HG03103 (cell line): ENCODE measurements around the gene PSRC1.
"Not testable (repeated sequence)": the region's sequence is repeated elsewhere in the genome, so short reads cannot be mapped to it uniquely, and the experiment has no call there.

Source experiments
- ATAC-seq: cut with Tn5 transposase; IDR thresholded peaks from one replicate; pipeline ENCODE4 v1.9.1; 2021; ENCODE audit warnings: low read depth; ENCODE audit not compliant: unreplicated experiment

The PSRC1 gene

GRCh38 chr1:109282952-109283747 is at the start of gene PSRC1:
TSS of gene PSRC1 (minus strand) at chr1:109283145.
- peak; percentile 84 for ATAC-seq

- no peak for ATAC-seq
Observed at GRCh38 chr1:109331113-109331512, 48.2 kb upstream of the PSRC1 start.

DNA sequence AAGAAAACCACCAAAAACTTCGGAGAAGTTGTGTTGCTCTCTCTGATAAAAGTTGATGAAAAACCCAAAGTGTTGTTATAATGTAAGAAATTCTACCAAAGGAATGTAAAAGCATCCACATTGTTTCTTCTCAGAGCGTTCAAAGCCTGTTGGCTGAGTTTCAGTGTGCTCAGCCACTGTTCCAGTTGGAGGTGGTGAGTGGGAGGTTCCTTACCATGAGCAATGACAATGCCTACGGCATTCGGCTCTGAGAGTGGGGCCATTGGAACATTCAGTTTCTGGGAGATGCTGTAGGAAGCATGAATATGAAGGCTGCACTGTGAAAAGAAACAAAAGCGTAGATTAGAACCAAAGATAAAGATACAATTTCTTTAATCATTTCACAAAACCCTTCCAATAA is 44.3 kb upstream of the PSRC1 start:
- no peak for ATAC-seq

DNA sequence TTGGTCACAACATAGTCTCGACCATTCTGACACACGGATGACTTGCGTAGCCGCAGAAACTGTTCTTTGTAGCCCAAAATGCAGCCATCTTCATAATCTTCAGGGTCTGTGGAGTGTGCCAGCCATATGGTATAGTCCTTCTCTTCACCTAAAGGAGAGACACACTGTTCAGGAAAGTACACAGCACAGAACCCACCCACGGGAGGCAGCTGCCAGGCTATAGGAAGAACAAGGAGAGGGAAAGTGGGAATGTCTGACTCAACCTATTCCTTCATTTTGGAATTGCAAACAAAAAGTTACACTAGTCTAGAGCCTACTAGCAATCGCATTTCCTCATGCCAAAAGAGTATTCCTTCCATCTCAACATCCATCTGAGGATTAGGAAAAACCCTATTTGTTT is 40.0 kb upstream of the PSRC1 start:
- no peak for ATAC-seq

DNA sequence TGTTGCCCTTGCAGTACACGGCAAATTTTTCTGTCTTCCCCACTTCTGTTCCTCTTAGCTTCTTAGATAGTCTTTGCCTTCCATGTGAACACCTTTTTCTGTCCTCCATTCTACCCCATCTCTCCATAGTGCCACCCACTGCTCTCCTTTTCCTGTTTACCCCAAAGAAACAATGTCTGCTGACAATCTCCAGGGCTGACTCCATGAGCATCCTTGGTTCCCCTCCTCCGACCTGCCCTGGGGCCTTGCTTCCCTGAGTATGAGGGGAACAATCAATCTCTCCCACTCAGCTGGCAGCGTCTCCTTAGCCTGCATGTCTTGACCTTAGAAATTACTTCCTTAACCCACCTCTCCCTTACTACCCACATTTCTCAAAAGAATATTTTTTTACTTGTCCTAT is 36.2 kb upstream of the PSRC1 start:
- ATAC-seq, result no peak

GRCh38 chr1:109316506-109316905 is 33.6 kb upstream of the PSRC1 start:
- ATAC-seq, result no peak

DNA sequence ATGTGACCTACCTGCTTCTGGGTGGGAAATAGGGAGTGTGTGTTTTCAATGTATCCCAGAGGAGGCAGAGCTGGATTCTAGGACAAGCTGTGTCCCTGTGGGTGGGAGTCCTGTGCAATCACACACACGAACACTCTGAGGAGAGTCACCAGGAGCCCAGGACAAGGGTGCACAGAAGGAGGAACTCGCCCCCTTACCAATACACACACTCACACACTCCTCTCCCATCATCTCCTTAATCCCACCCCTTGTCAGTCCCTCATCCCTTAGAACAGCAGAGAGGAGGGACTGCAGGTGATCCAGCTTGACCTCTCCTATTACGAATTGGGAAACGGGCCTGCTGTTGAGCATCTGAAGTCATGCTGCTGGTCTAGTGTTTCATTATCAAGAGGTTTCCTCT is 32.3 kb upstream of the PSRC1 start:
- ATAC-seq, result no peak

DNA sequence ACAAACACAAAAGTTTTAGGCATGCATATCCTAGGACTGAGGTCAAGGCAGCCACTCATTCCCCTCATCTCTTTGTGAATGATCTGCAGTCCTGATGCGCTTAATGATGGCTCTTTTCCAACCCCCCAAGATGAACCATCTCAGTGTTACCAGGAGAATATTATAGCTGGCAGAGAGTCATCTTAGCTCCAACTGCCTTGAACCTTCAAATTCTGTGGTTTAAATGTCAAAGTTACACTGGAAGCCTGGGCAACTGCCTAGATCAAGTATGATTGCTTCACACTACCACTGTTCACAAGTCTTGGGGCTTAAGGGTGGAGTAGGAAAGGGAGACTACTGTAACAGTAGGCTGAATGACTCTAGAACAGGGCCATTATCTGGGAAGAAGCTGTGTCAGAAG is 31.9 kb upstream of the PSRC1 start:
- ATAC-seq, result no peak

DNA sequence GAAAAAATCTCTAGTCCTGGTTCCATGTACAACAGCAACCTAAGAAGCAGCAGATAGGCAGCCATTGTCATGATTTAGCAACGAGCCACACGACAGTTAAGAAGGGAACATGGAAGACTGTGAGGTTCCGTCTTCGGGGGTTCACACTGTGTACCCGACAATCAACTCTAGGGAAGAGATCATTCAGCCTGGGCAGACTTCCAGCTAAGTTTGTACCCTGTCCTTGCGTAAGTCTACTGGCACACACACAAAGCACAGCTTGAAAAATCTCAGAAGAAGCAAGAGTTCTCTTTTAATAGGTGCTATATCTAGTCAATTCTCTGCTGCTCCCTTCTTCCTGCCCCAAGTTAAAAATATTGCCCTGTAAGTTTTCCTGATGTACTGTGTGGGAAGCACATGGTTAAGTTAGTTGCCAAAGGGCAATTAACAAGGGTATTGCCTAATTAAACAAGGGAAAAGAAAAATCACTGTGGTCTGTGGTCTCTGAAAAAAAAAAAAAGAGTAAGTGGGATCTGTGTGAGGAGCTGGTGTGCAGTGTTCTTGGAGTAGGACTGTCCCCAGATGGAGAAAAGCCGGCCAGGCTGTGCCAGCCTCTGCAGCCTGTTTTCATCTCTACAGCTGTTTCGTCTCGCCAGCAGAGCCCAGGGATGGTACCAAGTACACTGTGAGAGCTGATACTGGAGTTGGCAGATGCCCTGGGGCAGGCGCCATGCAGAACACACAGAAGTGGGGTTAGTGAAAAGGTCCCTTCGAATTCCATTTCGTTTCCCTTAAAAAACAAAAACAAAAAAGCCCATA is 30.2 kb upstream of the PSRC1 start:
- no peak for ATAC-seq

DNA sequence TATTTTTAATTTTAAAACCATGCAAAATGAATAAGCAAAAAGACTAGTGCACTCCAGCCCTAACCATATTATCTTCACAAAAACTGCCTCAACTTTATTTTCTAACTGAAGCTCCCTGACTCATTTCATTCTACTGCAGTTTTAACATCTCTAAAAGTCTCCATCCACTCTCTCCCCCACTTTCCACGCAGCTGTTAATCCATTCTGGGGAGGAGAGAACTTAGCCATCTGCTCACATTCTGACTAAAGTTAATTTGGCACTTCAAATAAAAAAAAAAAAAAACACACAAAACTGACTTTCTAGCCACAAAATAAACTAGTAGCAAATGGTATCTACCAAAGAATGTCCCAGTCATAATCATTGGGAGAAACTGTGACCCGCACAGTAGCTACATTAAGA is 29.3 kb upstream of the PSRC1 start:
- no peak for ATAC-seq

GRCh38 chr1:109309347-109309746 is 26.4 kb upstream of the PSRC1 start:
- no peak for ATAC-seq

DNA sequence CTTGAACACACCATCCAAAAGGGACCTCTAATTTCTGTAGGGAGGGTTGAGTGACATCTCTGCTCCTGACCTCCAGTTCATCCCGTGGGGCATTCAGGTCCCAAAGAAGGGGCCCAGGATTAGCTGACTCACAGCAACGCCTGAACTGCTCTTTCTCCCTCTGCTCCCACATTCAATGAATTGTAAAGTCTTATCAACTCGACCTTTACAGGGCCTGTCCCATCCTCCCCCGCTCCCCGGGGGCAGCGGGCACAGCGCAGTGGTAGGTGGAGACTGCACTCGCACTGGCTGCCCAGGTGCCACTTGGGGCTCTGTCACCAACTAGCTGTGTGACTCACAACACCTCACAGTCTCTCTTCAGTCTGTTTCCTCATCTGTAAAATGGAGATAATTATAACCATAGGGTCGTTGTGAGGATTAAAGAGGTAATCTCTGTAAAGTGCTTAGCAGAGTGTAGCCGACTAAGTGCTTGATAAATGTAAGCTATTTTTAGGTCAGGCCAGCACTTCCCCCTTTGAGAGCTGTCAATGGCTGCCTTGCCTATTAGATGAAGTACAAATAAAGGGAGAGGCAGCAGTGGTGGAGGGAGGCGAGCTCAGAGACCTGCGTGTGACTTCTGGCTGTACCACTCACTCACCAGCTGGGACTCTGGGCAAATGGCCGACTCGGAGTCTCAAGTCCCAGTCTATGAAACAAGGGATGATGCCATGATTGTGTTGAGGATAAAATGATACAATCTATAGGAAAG is 24.5 kb upstream of the PSRC1 start:
- ATAC-seq, result no peak

- ATAC-seq, result no peak
Observed at GRCh38 chr1:109306832-109307273, 23.9 kb upstream of the PSRC1 start, which contains the start of gene MYBPHL. TSS of gene MYBPHL (minus strand) at chr1:109307011. CDS start at chr1:109306991, 20 bp downstream.

DNA sequence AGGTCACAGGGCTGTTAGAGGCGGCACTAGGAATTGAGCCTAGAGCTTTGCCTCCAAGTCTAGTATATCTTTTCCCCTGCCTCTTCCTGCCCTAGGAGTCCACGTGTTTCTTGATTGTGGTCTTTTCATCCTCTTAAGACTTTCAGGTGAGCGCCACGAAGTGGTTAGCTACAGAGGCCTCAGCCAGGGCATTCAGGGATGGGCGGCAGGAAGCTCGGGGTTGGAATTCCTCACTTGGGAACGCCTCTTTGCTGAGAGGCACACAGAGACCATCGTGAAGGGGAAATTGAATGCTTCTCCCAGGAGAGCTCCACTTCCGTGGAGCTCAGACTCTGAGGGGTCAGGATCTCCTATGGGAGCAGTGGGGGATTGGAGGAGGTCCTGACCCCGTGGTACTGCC is 23.0 kb upstream of the PSRC1 start:
- ATAC-seq, result not testable (repeated sequence)

- no peak for ATAC-seq
Observed at GRCh38 chr1:109304226-109304920, 21.4 kb upstream of the PSRC1 start.

- ATAC-seq, result no peak
Observed at GRCh38 chr1:109301874-109302273, 18.9 kb upstream of the PSRC1 start.

DNA sequence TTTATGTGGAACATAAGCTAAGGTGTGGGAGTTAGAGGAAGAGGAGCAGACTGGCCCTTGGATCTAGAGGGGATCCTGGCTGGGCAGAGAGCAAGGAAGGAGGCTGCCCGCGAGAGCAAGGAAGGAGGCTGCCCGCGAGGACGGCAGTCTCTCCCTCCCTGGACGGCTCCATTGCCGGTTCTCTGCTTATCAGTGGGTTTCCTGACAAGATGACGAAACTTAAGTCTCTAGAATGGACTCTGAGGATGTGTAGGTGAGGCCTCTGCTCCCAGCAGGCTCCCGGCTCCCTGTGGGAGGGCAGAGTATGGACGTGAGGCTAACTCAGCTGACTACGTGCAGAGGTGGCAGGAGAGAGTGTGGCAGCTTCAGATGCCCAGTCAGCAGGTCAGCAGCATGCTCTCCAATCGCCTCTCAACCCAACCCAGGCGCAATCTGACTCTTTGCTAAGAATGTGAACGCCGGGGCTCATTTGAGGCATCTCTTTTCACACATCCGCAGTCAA is 17.8 kb upstream of the PSRC1 start:
- ATAC-seq, result no peak

GRCh38 chr1:109299558-109300343 is 16.8 kb upstream of the PSRC1 start:
- ATAC-seq, result no peak
